SK-N-SH (cell line): Measurements from ENCODE around the gene RAD23A. TPM values are rescaled to one million over a fixed set of nuclear protein-coding genes. Genes with fewer than 3 reads are reported as not detected.

Source experiments
- CTCF ChIA-PET: fragments of 300-600, 350-600 bp; formaldehyde crosslinking; extraction: SDS; loops from one replicate; lab custom pipeline; 2021; lab: Yijun Ruan, JAX
- POLR2A ChIA-PET: fragments of 350-600 bp; sonication (Branson Sonifier 250); formaldehyde crosslinking; extraction: SDS; loops from one replicate; lab custom pipeline; 2020; ENCODE audit warnings: antibody characterized with exemption, inconsistent platforms; lab: Yijun Ruan, JAX
- DNase-seq: peaks from one replicate; pipeline ENCODE4 v3.0.0; 2012
- H2AFZ ChIP-seq: fragments of 200-600 bp; sonication (generic); 2 replicates; pipeline ENCODE4 v1.8.1; 2016; ENCODE audit warnings: antibody characterized with exemption, mild to moderate bottlenecking, low read depth
- H3F3A ChIP-seq: fragments of 200-600 bp; sonication (generic); replicated peaks from 2 replicates; pipeline ENCODE3; 2016; ENCODE audit warnings: antibody characterized with exemption, mild to moderate bottlenecking; ENCODE audit not compliant: insufficient read depth
- H3K27ac ChIP-seq, 2 experiments: fragments of 200-500 bp in 1 of 2; fragments of 200-600 bp in 1 of 2; sonication (Bioruptor generic) in 1 of 2; sonication (generic), shearing (Covaris generic) in 1 of 2; 2 replicates each; pipeline versions ENCODE4 v1.5.1 to v1.6.1; 2014 to 2016; ENCODE audit warnings: low read depth in 2 of 2, inconsistent platforms in 1 of 2, low read length in 1 of 2, mild to moderate bottlenecking in 1 of 2, mixed read lengths in 1 of 2
- H3K27me3 ChIP-seq: fragments of 200-600 bp; sonication (generic), shearing (Covaris generic); 2 replicates; pipeline ENCODE4 v1.6.1; 2016; ENCODE audit warnings: mixed run types; ENCODE audit not compliant: insufficient read depth
- H3K36me3 ChIP-seq, 2 experiments: fragments of 200-500 bp in 1 of 2; fragments of 200-600 bp in 1 of 2; sonication (Bioruptor generic) in 1 of 2; sonication (generic) in 1 of 2; replicated peaks in 1 of 2; 2 replicates each; pipeline versions ENCODE3 to v1.5.1; 2014 to 2016; ENCODE audit warnings: low read length in 1 of 2, mild to moderate bottlenecking in 1 of 2; ENCODE audit not compliant: insufficient read depth in 2 of 2, control insufficient read depth in 1 of 2
- H3K4me1 ChIP-seq, 2 experiments: fragments of 200-500 bp in 1 of 2; fragments of 200-600 bp in 1 of 2; sonication (Bioruptor generic) in 1 of 2; sonication (generic), shearing (Covaris generic) in 1 of 2; 2 replicates each; pipeline versions ENCODE4 v1.5.1 to v1.6.1; 2014 to 2016; ENCODE audit warnings: low read depth in 1 of 2, low read length in 1 of 2, mixed run types in 1 of 2; ENCODE audit not compliant: insufficient read depth in 2 of 2, control insufficient read depth in 1 of 2
- H3K4me2 ChIP-seq: fragments of 200-600 bp; sonication (generic), shearing (Covaris generic); 2 replicates; pipeline ENCODE4 v1.6.1; 2017; ENCODE audit warnings: mixed run types
- H3K4me3 ChIP-seq, 2 experiments: fragments of 200-500 bp in 1 of 2; fragments of 200-600 bp in 1 of 2; sonication (Bioruptor generic) in 1 of 2; sonication (generic), shearing (Covaris generic) in 1 of 2; 2 replicates each; pipeline versions ENCODE4 v1.5.1 to v1.8.1; 2014 to 2016; ENCODE audit warnings: low read depth in 2 of 2, inconsistent platforms in 1 of 2, low read length in 1 of 2, mild to moderate bottlenecking in 1 of 2, mixed read lengths in 1 of 2, moderate library complexity in 1 of 2
- H3K79me2 ChIP-seq: fragments of 200-600 bp; sonication (generic); 2 replicates; pipeline ENCODE4 v1.8.1; 2017; ENCODE audit warnings: mild to moderate bottlenecking; ENCODE audit not compliant: insufficient read depth
- H3K9ac ChIP-seq: fragments of 200-600 bp; sonication (generic); 2 replicates; pipeline ENCODE4 v1.6.1; 2017; ENCODE audit warnings: mixed run types
- H3K9me2 ChIP-seq: fragments of 200-600 bp; sonication (generic); 2 replicates; pipeline ENCODE4 v1.6.1; 2017; ENCODE audit warnings: mixed run types
- H3K9me3 ChIP-seq: fragments of 200-600 bp; sonication (generic); 2 replicates; pipeline ENCODE4 v1.6.1; 2017; ENCODE audit warnings: mixed run types, mild to moderate bottlenecking, moderate library complexity
- H4K20me1 ChIP-seq: fragments of 200-600 bp; sonication (generic); 2 replicates; pipeline ENCODE4 v1.6.1; 2017; ENCODE audit warnings: mild to moderate bottlenecking, mixed run types; ENCODE audit not compliant: insufficient read depth
- CHD2 ChIP-seq: fragments of 150-350 bp; IDR thresholded peaks from 2 replicates; pipeline ENCODE4 v1.6.1; 2018; ENCODE audit warnings: low read length; ENCODE audit not compliant: partially characterized antibody
- ELF1 ChIP-seq: IDR thresholded peaks from 2 replicates; pipeline ENCODE4 v1.4.0; 2012
- FOSL2 ChIP-seq: IDR thresholded peaks from 2 replicates; pipeline ENCODE4 v1.4.0; 2012; ENCODE audit warnings: low read depth, mild to moderate bottlenecking, moderate library complexity, borderline replicate concordance
- FOXJ3 ChIP-seq: sonication (generic); formaldehyde crosslinking; IDR thresholded peaks from 2 replicates; pipeline ENCODE4 v1.5.1; 2020; ENCODE audit warnings: mild to moderate bottlenecking, missing genetic modification reagents
- FOXM1 ChIP-seq: IDR thresholded peaks from 2 replicates; pipeline ENCODE4 v1.4.0; 2012; ENCODE audit warnings: low read depth, mild to moderate bottlenecking
- JUND ChIP-seq: IDR thresholded peaks from 2 replicates; pipeline ENCODE4 v1.4.0; 2012
- MXI1 ChIP-seq: IDR thresholded peaks from 2 replicates; pipeline ENCODE4 v1.6.1; 2012; ENCODE audit warnings: mild to moderate bottlenecking, low read depth, low read length, improper control_type of control experiment
- POLR2AphosphoS5 ChIP-seq: IDR thresholded peaks from 2 replicates; pipeline ENCODE4 v1.6.1; 2012; ENCODE audit warnings: low read depth, low read length
- RAD21 ChIP-seq: IDR thresholded peaks from 2 replicates; pipeline ENCODE4 v1.6.1; 2012; ENCODE audit warnings: mild to moderate bottlenecking, low read length
- SIN3A ChIP-seq: IDR thresholded peaks from 2 replicates; pipeline ENCODE4 v1.6.1; 2012; ENCODE audit warnings: low read depth, mild to moderate bottlenecking, low read length, moderate library complexity, borderline replicate concordance
- TCF12 ChIP-seq: IDR thresholded peaks from 2 replicates; pipeline ENCODE4 v1.4.0; 2012
- TEAD4 ChIP-seq: IDR thresholded peaks from 2 replicates; pipeline ENCODE4 v1.4.0; 2012; ENCODE audit warnings: mild to moderate bottlenecking, borderline replicate concordance; ENCODE audit not compliant: insufficient read depth
- YY1 ChIP-seq: IDR thresholded peaks from 2 replicates; pipeline ENCODE4 v1.4.0; 2012; ENCODE audit warnings: low read depth, mild to moderate bottlenecking
- WGBS: methylation state at CpG from one replicate; pipeline ENCODE4 v1.1.6; 2017; ENCODE audit warnings: low lambda C conversion rate; 5-methylcytosine and 5-hydroxymethylcytosine counted together
- polyA plus RNA-seq, 3 experiments: library from polyadenylated mRNA; depleted of rRNA; stranded (reverse); fragments of >200 nt; gene quantifications; 2 replicates each; pipeline ENCODE4 v1.2.3, GENCODE V29; 2012
- TF ChIP-seq, protein P1 (sequence below): fragments of 150-350 bp; IDR thresholded peaks from 2 replicates; pipeline ENCODE4 v1.6.1; 2017; ENCODE audit warnings: antibody characterized with exemption, low read length, low read depth, borderline replicate concordance

RAD23A gene
- polyA plus RNA-seq, 1 of the 3 experiments (the other 2 are of a cell fraction), result 116 TPM

DNA sequence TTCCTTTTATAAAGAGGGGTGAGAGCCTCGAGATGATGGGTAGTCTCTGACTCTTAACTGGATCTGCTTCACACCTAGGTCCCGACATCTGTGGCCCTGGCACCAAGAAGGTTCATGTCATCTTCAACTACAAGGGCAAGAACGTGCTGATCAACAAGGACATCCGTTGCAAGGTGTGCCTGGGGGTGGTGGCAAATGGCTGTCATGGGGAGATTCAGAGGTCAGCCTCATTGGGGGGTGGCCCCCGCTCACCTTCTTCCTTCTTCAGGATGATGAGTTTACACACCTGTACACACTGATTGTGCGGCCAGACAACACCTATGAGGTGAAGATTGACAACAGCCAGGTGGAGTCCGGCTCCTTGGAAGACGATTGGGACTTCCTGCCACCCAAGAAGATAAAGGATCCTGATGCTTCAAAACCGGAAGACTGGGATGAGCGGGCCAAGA is 5.7 kb upstream of the RAD23A start:
- Histone ChIP-seq H3K9ac (peak overlapping the region; percentile 98), H3K9me2 (no peaks in the 10 kb centered on the region), H3K27ac (peak overlapping the region; percentile 51 to 71; a peak in 3 of 4 replicates), H2AFZ (no peak overlapping the region), H3K4me3 (peak overlapping the region; percentile 89 to 97), H3K79me2 (peaks cover 53% of the 10 kb centered on the region), H3K4me2 (peak overlapping the region; percentile 97), H4K20me1 (peaks cover 33% of the 10 kb centered on the region), H3K4me1 (peaks cover 19 to 34% of the 10 kb centered on the region in 2 experiments; a peak in 3 of 4 replicates), H3K27me3 (no peaks in the 10 kb centered on the region), H3F3A (peaks cover 59% of the 10 kb centered on the region), H3K36me3 (peaks cover 36 to 58% of the 10 kb centered on the region in 2 experiments), H3K9me3 (no peaks in the 10 kb centered on the region)
- ChIA-PET CTCF (interaction anchor here (0.5 to 1.2 kb wide), 4 partner anchors 12 to 49 kb away, joined by 3 read pairs; partner anchors contain the start of gene GCDH), POLR2A (interaction anchor here (0.6 to 3.3 kb wide), 4 partner anchors 24 to 213 kb away, joined by 3 to 16 read pairs (median 4); partner anchors contain the start of gene GCDH)
- WGBS, result 71% methylated on average over 5 of the region's 10 CpGs
- TF ChIP-seq FOXM1 (no peak), CHD2 (no peak)
- no peak for DNase-seq

DNA sequence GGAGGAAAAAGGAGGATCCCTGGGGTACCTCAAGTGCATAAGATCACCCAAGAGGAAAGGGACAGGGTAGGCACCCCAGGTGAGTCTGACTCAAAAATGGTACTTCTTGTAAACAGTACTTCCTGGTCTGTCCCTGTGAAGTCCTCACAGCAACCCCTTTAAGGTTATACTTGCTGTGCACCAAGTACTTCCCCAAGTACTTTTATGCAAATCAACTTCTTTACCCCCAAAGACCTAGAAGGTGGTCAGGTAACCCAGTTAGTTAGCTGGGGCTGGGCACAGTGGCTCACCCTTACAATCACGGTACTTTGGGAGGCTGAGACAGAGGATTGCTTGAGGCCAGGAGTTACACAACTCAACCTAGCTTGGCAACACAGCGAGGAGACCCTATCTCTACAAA is 4.8 kb upstream of the RAD23A start:
- H3K79me2 ChIP-seq, result peaks cover 53% of the 10 kb centered on the region
- WGBS, result 94% methylated on average over 2 of the region's 2 CpGs
- no peaks in the 10 kb centered on the region for H3K9me3 ChIP-seq
- H3K4me3 ChIP-seq, result peak overlapping the region; percentile 89 to 97; a peak in 3 of 4 replicates
- peak overlapping the region; percentile 97 for H3K4me2 ChIP-seq
- no peak for DNase-seq
- H3K4me1 ChIP-seq, result peaks cover 19 to 34% of the 10 kb centered on the region in 2 experiments; a peak in 3 of 4 replicates
- H4K20me1 ChIP-seq, result peaks cover 33% of the 10 kb centered on the region
- peaks cover 36 to 61% of the 10 kb centered on the region in 2 experiments for H3K36me3 ChIP-seq
- TF ChIP-seq FOSL2, result no peak
- TF ChIP-seq RAD21, result no peak
- no peak for TF ChIP-seq POLR2AphosphoS5
- no peak for TF ChIP-seq MXI1
- TF ChIP-seq TEAD4, result no peak
- no peak for TF ChIP-seq ELF1
- no peak for TF ChIP-seq JUND
- no peak for TF ChIP-seq SIN3A
- no peak for TF ChIP-seq FOXJ3 (CRISPR knock-in tag)
- TF ChIP-seq YY1, result no peak
- TF ChIP-seq TCF12, result no peak
- TF ChIP-seq, protein P1, sequence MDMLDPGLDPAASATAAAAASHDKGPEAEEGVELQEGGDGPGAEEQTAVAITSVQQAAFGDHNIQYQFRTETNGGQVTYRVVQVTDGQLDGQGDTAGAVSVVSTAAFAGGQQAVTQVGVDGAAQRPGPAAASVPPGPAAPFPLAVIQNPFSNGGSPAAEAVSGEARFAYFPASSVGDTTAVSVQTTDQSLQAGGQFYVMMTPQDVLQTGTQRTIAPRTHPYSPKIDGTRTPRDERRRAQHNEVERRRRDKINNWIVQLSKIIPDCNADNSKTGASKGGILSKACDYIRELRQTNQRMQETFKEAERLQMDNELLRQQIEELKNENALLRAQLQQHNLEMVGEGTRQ, result no peak
- TF ChIP-seq CHD2, result no peak
- CTCF ChIA-PET, result no interaction called here
- POLR2A ChIA-PET, result interaction anchor here (0.8 kb wide), 1 partner anchor 8 kb away, joined by 3 read pairs; no protein-coding TSS in a partner anchor
- peaks cover 57% of the 10 kb centered on the region for H3F3A ChIP-seq
- H3K27me3 ChIP-seq, result no peaks in the 10 kb centered on the region
- H3K9me2 ChIP-seq, result no peaks in the 10 kb centered on the region
- peak overlapping the region; percentile 7 to 14; a peak in 3 of 4 replicates for H3K27ac ChIP-seq
- H2AFZ ChIP-seq, result no peak overlapping the region
- peak overlapping the region; percentile 98; the same call in 1 of the 2 replicates for H3K9ac ChIP-seq
